HG03439 (cell line): Measurements from ENCODE around the gene PLK2.
A peak's percentile ranks its signal among the peaks of the same experiment; 100 is the strongest.

ENCODE experiments used
- ATAC-seq: cut with Tn5 transposase; IDR thresholded peaks from one replicate; pipeline ENCODE4 v1.9.1; 2021; ENCODE audit warnings: mild to moderate bottlenecking, moderate library complexity; ENCODE audit not compliant: unreplicated experiment

PLK2 gene

GRCh38 chr5:58481066-58481676, 21.3 kb upstream of the PLK2 start:
- no peak for ATAC-seq

- ATAC-seq: no peak
Measured at GRCh38 chr5:58477760-58478376, 18.0 kb upstream of the PLK2 start.

- ATAC-seq: no peak
Measured at GRCh38 chr5:58475404-58475803, 15.5 kb upstream of the PLK2 start.

- ATAC-seq: no peak
Measured at GRCh38 chr5:58469896-58470295, 10.0 kb upstream of the PLK2 start.

GRCh38 chr5:58466939-58467338, 7.1 kb upstream of the PLK2 start:
- ATAC-seq: peak; percentile 89

GRCh38 chr5:58462623-58463230, 2.8 kb upstream of the PLK2 start:
- no peak for ATAC-seq

- ATAC-seq: no peak
Measured at GRCh38 chr5:58462154-58462553, 2.3 kb upstream of the PLK2 start.

GRCh38 chr5:58460732-58461286, 923 bp upstream of the PLK2 start:
- ATAC-seq: peak; percentile 75

GRCh38 chr5:58459146-58460001, 512 bp downstream of the PLK2 start:
- ATAC-seq: peak; percentile 6

GRCh38 chr5:58458743-58459145, 1.1 kb downstream of the PLK2 start:
- no peak for ATAC-seq

- ATAC-seq: no peak
Measured at GRCh38 chr5:58458141-58458742, 1.6 kb downstream of the PLK2 start.

GRCh38 chr5:58457050-58457449, 2.8 kb downstream of the PLK2 start:
- ATAC-seq: no peak

GRCh38 chr5:58456486-58456885, 3.4 kb downstream of the PLK2 start:
- ATAC-seq: no peak

GRCh38 chr5:58456026-58456425, 3.9 kb downstream of the PLK2 start:
- no peak for ATAC-seq

GRCh38 chr5:58455480-58455879, 4.4 kb downstream of the PLK2 start:
- ATAC-seq: no peak

GRCh38 chr5:58455066-58455465, 4.8 kb downstream of the PLK2 start:
- ATAC-seq: no peak

GRCh38 chr5:58454025-58454424, 5.9 kb downstream of the PLK2 start:
- ATAC-seq: no peak

GRCh38 chr5:58453306-58453705, 6.6 kb downstream of the PLK2 start:
- no peak for ATAC-seq

GRCh38 chr5:58452566-58453258, 7.2 kb downstream of the PLK2 start:
- ATAC-seq: no peak
